Measurements from ENCODE around the gene NR0B2. TPM values are rescaled to one million over a fixed set of nuclear protein-coding genes. Genes with fewer than 3 reads are reported as not detected.

The NR0B2 gene
- total RNA-seq, 1 experiment from 2014 or later = 0.34 TPM

DNA sequence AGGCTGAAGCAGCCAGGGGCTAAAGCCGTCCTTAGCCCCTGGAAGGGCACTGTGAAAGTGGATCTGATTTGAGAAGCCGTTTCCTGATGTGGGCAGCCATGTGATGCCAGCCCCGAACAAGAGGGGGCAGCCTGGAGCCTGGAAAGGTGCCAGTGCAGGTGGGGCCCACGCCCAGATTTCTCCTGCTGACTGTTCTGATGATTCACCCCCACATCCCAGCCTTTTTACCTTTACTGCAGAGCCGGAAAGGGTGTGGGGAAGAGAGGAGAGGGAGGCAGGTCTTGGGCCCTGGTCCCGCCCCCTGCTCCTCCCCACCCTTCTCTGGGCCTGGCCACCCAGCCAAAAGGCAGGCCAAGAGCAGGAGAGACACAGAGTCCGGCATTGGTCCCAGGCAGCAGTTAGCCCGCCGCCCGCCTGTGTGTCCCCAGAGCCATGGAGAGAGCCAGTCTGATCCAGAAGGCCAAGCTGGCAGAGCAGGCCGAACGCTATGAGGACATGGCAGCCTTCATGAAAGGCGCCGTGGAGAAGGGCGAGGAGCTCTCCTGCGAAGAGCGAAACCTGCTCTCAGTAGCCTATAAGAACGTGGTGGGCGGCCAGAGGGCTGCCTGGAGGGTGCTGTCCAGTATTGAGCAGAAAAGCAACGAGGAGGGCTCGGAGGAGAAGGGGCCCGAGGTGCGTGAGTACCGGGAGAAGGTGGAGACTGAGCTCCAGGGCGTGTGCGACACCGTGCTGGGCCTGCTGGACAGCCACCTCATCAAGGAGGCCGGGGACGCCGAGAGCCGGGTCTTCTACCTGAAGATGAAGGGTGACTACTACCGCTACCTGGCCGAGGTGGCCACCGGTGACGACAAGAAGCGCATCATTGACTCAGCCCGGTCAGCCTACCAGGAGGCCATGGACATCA lies 50.7 kb downstream of the NR0B2 start, which contains the start of gene SFN:
Gene SFN (plus strand): TSS at position 369 of the 904 bp plus-strand sequence. CDS start 64 bp downstream, at position 433.
- BruUV-seq (replicated peaks) = TSS peak; percentile 96
- Mint-ChIP-seq H3K4me1 (ENCODE audit: low read depth, unreplicated experiment) (peaks cover 10% of the 10 kb centered on the region), H3K4me3 (ENCODE audit: unreplicated experiment) (peak within 1 kb of the TSS; percentile 82), H3K27ac (ENCODE audit: unreplicated experiment) (peak within 1 kb of the TSS; percentile 94), H3K27me3 (ENCODE audit: insufficient read depth, unreplicated experiment) (no peaks in the 10 kb centered on the region), H3K36me3 (ENCODE audit: insufficient read depth, unreplicated experiment) (peaks cover 20% of the 10 kb centered on the region), H3K9me3 (ENCODE audit: unreplicated experiment) (no peaks in the 10 kb centered on the region)
- intact Hi-C loops (cut with micrococcal nuclease; ENCODE audit: unreplicated experiment) = loop anchor here (10.0 kb wide), 1 partner anchor 168 kb away; the partner anchor contains the start of gene ARID1A
- ChIA-PET CTCF (interaction anchor here (0.8 kb wide), 1 partner anchor 135 kb away, joined by 3 read pairs; no protein-coding TSS in a partner anchor), POLR2A (interaction anchor here (0.8 to 1.2 kb wide), 2 partner anchors 27 to 37 kb away, joined by 3 read pairs; partner anchors contain the start of genes GPATCH3 and GPN2)
- Histone ChIP-seq H3K4me3 (ENCODE audit: low read depth, low read length) (peak within 1 kb of the TSS; percentile 47), H3K4me1 (0 out of 2 replicates have a peak, but pooled peaks cover 7% of the 10 kb centered on the region), H3K9me3 (no peaks in the 10 kb centered on the region), H3K36me3 (ENCODE audit: control insufficient read depth, insufficient read depth, low read length) (no peaks in the 10 kb centered on the region), H3K27me3 (replicated peaks; ENCODE audit: control insufficient read depth, insufficient read depth, low read length) (no peaks in the 10 kb centered on the region)
- peak; percentile 87 to 91 for DNase-seq
- TF ChIP-seq, protein P1, sequence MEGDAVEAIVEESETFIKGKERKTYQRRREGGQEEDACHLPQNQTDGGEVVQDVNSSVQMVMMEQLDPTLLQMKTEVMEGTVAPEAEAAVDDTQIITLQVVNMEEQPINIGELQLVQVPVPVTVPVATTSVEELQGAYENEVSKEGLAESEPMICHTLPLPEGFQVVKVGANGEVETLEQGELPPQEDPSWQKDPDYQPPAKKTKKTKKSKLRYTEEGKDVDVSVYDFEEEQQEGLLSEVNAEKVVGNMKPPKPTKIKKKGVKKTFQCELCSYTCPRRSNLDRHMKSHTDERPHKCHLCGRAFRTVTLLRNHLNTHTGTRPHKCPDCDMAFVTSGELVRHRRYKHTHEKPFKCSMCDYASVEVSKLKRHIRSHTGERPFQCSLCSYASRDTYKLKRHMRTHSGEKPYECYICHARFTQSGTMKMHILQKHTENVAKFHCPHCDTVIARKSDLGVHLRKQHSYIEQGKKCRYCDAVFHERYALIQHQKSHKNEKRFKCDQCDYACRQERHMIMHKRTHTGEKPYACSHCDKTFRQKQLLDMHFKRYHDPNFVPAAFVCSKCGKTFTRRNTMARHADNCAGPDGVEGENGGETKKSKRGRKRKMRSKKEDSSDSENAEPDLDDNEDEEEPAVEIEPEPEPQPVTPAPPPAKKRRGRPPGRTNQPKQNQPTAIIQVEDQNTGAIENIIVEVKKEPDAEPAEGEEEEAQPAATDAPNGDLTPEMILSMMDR (IDR thresholded peaks at IDR 0.05; ENCODE audit: insufficient read depth in 1 of 2, low read depth in 1 of 2, low read length in 1 of 2, severe bottlenecking in 1 of 2, unreplicated experiment in 1 of 2) = peak; percentile 44 to 76

DNA sequence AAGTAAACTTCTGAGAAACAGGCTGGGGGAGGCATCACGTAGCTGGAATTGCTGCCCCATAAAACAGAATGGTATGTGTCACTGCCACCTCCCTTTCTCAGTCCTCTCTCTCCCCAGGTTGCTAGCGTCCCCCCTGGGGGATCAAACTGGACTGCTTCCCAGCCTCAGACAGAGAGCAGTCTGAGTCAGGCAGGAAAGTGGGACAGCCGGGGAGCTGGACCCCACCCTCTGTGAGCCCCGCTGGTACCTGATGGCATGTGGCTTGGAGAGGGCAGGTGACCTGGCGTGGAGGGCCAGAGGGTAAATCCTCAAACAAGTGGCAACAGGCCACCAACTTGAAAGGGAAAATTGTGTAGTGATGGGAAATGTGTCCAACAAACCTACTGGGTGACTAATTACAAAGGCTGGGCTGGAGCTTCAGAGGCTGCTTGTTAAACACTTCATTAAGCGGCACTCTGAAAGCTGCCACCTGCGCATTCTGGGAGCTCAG lies 51.8 kb downstream of the NR0B2 start:
- Mint-ChIP-seq H3K27ac (ENCODE audit: unreplicated experiment) (peak overlapping the region; percentile 94), H3K9me3 (ENCODE audit: unreplicated experiment) (no peaks in the 10 kb centered on the region), H3K36me3 (ENCODE audit: insufficient read depth, unreplicated experiment) (peaks cover 18% of the 10 kb centered on the region), H3K27me3 (ENCODE audit: insufficient read depth, unreplicated experiment) (no peaks in the 10 kb centered on the region), H3K4me1 (ENCODE audit: low read depth, unreplicated experiment) (peaks cover 7% of the 10 kb centered on the region), H3K4me3 (ENCODE audit: unreplicated experiment) (no peak overlapping the region)
- BruUV-seq (replicated peaks) = no TSS peak
- no peaks in the 10 kb centered on the region for H3K36me3 ChIP-seq (ENCODE audit: control insufficient read depth, insufficient read depth, low read length)
- ChIA-PET POLR2A (no interaction called here), CTCF (interaction anchor here (0.5 kb wide), 1 partner anchor 34 kb away, joined by 3 read pairs; no protein-coding TSS in a partner anchor)
- no peak for DNase-seq
- no peaks in the 10 kb centered on the region for H3K27me3 ChIP-seq (replicated peaks; ENCODE audit: control insufficient read depth, insufficient read depth, low read length)
- H3K4me3 ChIP-seq (ENCODE audit: low read depth, low read length) = no peak overlapping the region
- no peaks in the 10 kb centered on the region for H3K9me3 ChIP-seq
- TF ChIP-seq, protein P1 (IDR thresholded peaks at IDR 0.05; ENCODE audit: insufficient read depth in 1 of 2, low read depth in 1 of 2, low read length in 1 of 2, severe bottlenecking in 1 of 2, unreplicated experiment in 1 of 2) = no peak
- intact Hi-C loops (cut with micrococcal nuclease; ENCODE audit: unreplicated experiment) = loop anchor here (10.0 kb wide), 1 partner anchor 167 kb away; the partner anchor contains the start of gene ARID1A
- H3K4me1 ChIP-seq = 0 out of 2 replicates have a peak, but pooled peaks cover 3% of the 10 kb centered on the region

Other genes starting within 250 kb of the NR0B2 start
- gene ARID1A, start 218.0 kb downstream of the NR0B2 start, total RNA-seq (2022) = 66.5 and 73.3 TPM in 2 replicates
- gene PIGV, start 126.0 kb downstream of the NR0B2 start, total RNA-seq (2022) = 10.0 and 12.3 TPM in 2 replicates
- 21.3 and 21.9 TPM in 2 replicates for gene ZDHHC18, start 87.3 kb downstream of the NR0B2 start, total RNA-seq (2022)
- gene SFN, start 50.8 kb downstream of the NR0B2 start, total RNA-seq (2022) = 21.4 and 22.1 TPM in 2 replicates
- 31.2 and 32.0 TPM in 2 replicates for gene GPN2, start 23.7 kb downstream of the NR0B2 start, total RNA-seq (2022)
- 19.1 and 20.6 TPM in 2 replicates for gene GPATCH3, start 13.5 kb downstream of the NR0B2 start, total RNA-seq (2022)
- 81.3 and 87.2 TPM in 2 replicates for gene NUDC, start 7.8 kb upstream of the NR0B2 start, total RNA-seq (2022)
- gene KDF1, start 46.5 kb upstream of the NR0B2 start, total RNA-seq (2022) = 13.5 and 14.1 TPM in 2 replicates
- gene TRNP1, start 79.7 kb upstream of the NR0B2 start, total RNA-seq (2022) = 23.3 and 23.6 TPM in 2 replicates
- gene TENT5B, start 98.9 kb upstream of the NR0B2 start, total RNA-seq (2022) = 19.4 and 21.1 TPM in 2 replicates
- 28.9 and 31.0 TPM in 2 replicates for gene SLC9A1, start 241.2 kb upstream of the NR0B2 start, total RNA-seq (2022)

Measured in Caco-2 (cell line).